Neuronal stem cell (in vitro differentiated cells): ENCODE data around the gene SELE.

Experiments used
- DNase-seq: peaks from one replicate; pipeline ENCODE4 v3.0.0-alpha.2; 2013; ENCODE audit warnings: low spot score
- H2AFZ ChIP-seq: one replicate; pipeline ENCODE4 v1.6.1; 2013; ENCODE audit warnings: mild to moderate bottlenecking, low read length, inconsistent platforms
- H2AK5ac ChIP-seq: 2 replicates; pipeline ENCODE4 v1.6.1; 2013; ENCODE audit warnings: low read depth, mild to moderate bottlenecking, inconsistent platforms, low read length, moderate library complexity, mixed read lengths
- H2BK120ac ChIP-seq: 2 replicates; pipeline ENCODE4 v1.6.1; 2013; ENCODE audit warnings: low read depth, mild to moderate bottlenecking, inconsistent platforms, low read length, moderate library complexity, mixed read lengths
- H2BK12ac ChIP-seq: one replicate; pipeline ENCODE4 v1.6.1; 2013; ENCODE audit warnings: low read length, inconsistent platforms
- H2BK15ac ChIP-seq: 2 replicates; pipeline ENCODE4 v1.6.1; 2013; ENCODE audit warnings: mild to moderate bottlenecking, low read length, inconsistent platforms, mixed read lengths
- H2BK5ac ChIP-seq: one replicate; pipeline ENCODE4 v1.6.1; 2013; ENCODE audit warnings: inconsistent platforms, mild to moderate bottlenecking, low read length, moderate library complexity
- H3K14ac ChIP-seq: one replicate; pipeline ENCODE4 v1.6.1; 2013; ENCODE audit warnings: low read length, inconsistent platforms
- H3K18ac ChIP-seq: 2 replicates; pipeline ENCODE4 v1.6.1; 2013; ENCODE audit warnings: low read length, inconsistent platforms
- H3K23ac ChIP-seq: 2 replicates; pipeline ENCODE4 v1.6.1; 2013; ENCODE audit warnings: low read depth, mild to moderate bottlenecking, mixed read lengths, low read length, inconsistent platforms; ENCODE audit not compliant: poor library complexity
- H3K27ac ChIP-seq: replicated peaks from 3 replicates; pipeline ENCODE4 v1.5.1; 2013; ENCODE audit warnings: low read length, inconsistent platforms
- H3K27me3 ChIP-seq, 3 experiments: 2 replicates each; pipeline ENCODE4 v1.6.1; 2013; ENCODE audit warnings: low read length in 3 of 3, mild to moderate bottlenecking in 2 of 3, inconsistent platforms in 1 of 3, low read depth in 1 of 3, mixed read lengths in 1 of 3, moderate library complexity in 1 of 3; ENCODE audit not compliant: control insufficient read depth in 3 of 3, insufficient read depth in 3 of 3
- H3K36me3 ChIP-seq, 2 donors: replicated peaks in 1 of 2; 2 replicates each; pipeline ENCODE4 v1.6.1; 2013; ENCODE audit warnings: low read length in 2 of 2; ENCODE audit not compliant: control insufficient read depth in 2 of 2, insufficient read depth in 2 of 2
- H3K4ac ChIP-seq: 2 replicates; pipeline ENCODE4 v1.6.1; 2013; ENCODE audit warnings: inconsistent platforms, mild to moderate bottlenecking, low read length, moderate library complexity
- H3K4me1 ChIP-seq, 2 donors: 1 replicate in 1 of 2; 2 replicates in 1 of 2; pipeline ENCODE4 v1.6.1; 2013; ENCODE audit warnings: low read length in 2 of 2, low read depth in 1 of 2; ENCODE audit not compliant: control insufficient read depth in 2 of 2, insufficient read depth in 1 of 2
- H3K4me2 ChIP-seq: one replicate; pipeline ENCODE4 v1.6.1; 2013; ENCODE audit warnings: mild to moderate bottlenecking, low read length, inconsistent platforms; ENCODE audit not compliant: insufficient read depth, poor library complexity, severe bottlenecking
- H3K4me3 ChIP-seq, 2 donors: 2 replicates each; pipeline ENCODE4 v1.5.1; 2013; ENCODE audit warnings: low read length in 2 of 2, mild to moderate bottlenecking in 2 of 2, inconsistent platforms in 1 of 2, moderate library complexity in 1 of 2
- H3K79me1 ChIP-seq: one replicate; pipeline ENCODE4 v1.6.1; 2013; ENCODE audit warnings: low read depth, mild to moderate bottlenecking, inconsistent platforms, low read length, moderate library complexity
- H3K9ac ChIP-seq: one replicate; pipeline ENCODE4 v1.6.1; 2013; ENCODE audit warnings: mild to moderate bottlenecking, low read depth, low read length, inconsistent platforms; ENCODE audit not compliant: poor library complexity
- H3K9me3 ChIP-seq, 2 donors: replicated peaks in 1 of 2; 2 replicates each; pipeline versions ENCODE3 to v1.6.1; 2013; ENCODE audit warnings: low read length in 2 of 2, mild to moderate bottlenecking in 2 of 2, inconsistent platforms in 1 of 2, low read depth in 1 of 2, mixed read lengths in 1 of 2, moderate library complexity in 1 of 2; ENCODE audit not compliant: control insufficient read depth in 2 of 2, insufficient read depth in 1 of 2
- H4K8ac ChIP-seq: one replicate; pipeline ENCODE4 v1.6.1; 2013; ENCODE audit warnings: low read depth, mild to moderate bottlenecking, inconsistent platforms, low read length, moderate library complexity
- H4K91ac ChIP-seq: one replicate; pipeline ENCODE4 v1.6.1; 2013; ENCODE audit warnings: low read length, low read depth, mild to moderate bottlenecking, inconsistent platforms; ENCODE audit not compliant: poor library complexity
- WGBS, 2 donors: extraction: QIAGEN DNeasy Blood & Tissue Kit; methylation state at CpG; one replicate each; pipeline ENCODE4 v1.1.7; 2013; ENCODE audit warnings: missing lambda C conversion rate in 2 of 2, mixed read lengths in 1 of 2; ENCODE audit not compliant: insufficient read length in 2 of 2, insufficient replicate concordance in 1 of 2; ENCODE audit errors: extremely low coverage in 2 of 2; 5-methylcytosine and 5-hydroxymethylcytosine counted together

SELE gene

DNA sequence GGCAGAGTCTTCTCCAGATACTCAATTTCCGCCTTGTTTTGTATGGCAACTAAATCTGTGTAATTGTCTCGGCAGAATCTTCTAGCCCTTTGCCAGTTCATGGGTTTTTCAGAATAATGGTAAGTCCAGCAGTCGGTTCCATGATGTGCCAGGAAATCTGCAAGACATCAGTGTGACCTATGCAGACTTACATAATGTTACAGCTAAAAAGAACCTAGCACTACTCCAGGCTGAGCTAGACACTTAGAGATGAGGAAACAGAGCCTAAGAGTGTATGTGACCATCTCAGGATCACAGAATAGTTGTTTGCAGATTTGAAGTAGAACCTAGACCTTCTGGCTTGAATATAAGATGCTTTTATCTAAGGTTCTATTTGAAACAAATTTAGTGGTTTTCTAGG is 25.2 kb downstream of the SELE start:
- no peak overlapping the region for H3K4me2 ChIP-seq
- no peaks in the 10 kb centered on the region for H3K79me1 ChIP-seq
- H3K9me3 ChIP-seq: no peaks in the 10 kb centered on the region
- no peak overlapping the region for H3K4ac ChIP-seq
- no peaks in the 10 kb centered on the region for H3K27me3 ChIP-seq
- H2AFZ ChIP-seq: no peak overlapping the region
- H3K4me1 ChIP-seq: peaks cover 0 to 1% of the 10 kb centered on the region in 2 donors
- H4K8ac ChIP-seq: no peak overlapping the region
- no peak overlapping the region for H3K18ac ChIP-seq
- WGBS, 2 donors: no CpG with 5 or more reads among the region's 3 CpGs
- no peak overlapping the region for H2AK5ac ChIP-seq
- DNase-seq: no peak
- H2BK120ac ChIP-seq: no peak overlapping the region
- no peak overlapping the region for H3K9ac ChIP-seq
- no peak overlapping the region for H2BK15ac ChIP-seq
- no peak overlapping the region for H3K4me3 ChIP-seq
- H3K23ac ChIP-seq: no peak overlapping the region
- no peak overlapping the region for H3K14ac ChIP-seq
- no peak overlapping the region for H3K27ac ChIP-seq
- H2BK12ac ChIP-seq: no peak overlapping the region
- H2BK5ac ChIP-seq: no peak overlapping the region
- no peaks in the 10 kb centered on the region for H3K36me3 ChIP-seq
- H4K91ac ChIP-seq: no peak overlapping the region

- Histone ChIP-seq H3K36me3 (no peaks in the 10 kb centered on the region), H3K18ac (no peak overlapping the region), H3K4me1 (peaks cover 0 to 1% of the 10 kb centered on the region in 2 donors), H2BK5ac (no peak overlapping the region), H3K27ac (no peak overlapping the region), H3K4me2 (no peak overlapping the region), H3K79me1 (no peaks in the 10 kb centered on the region), H4K91ac (no peak overlapping the region), H3K4ac (no peak overlapping the region), H3K9me3 (no peaks in the 10 kb centered on the region), H3K9ac (no peak overlapping the region), H3K14ac (no peak overlapping the region), H3K23ac (no peak overlapping the region), H3K4me3 (no peak overlapping the region), H2BK120ac (no peak overlapping the region), H4K8ac (no peak overlapping the region), H2BK12ac (no peak overlapping the region), H2AFZ (no peak overlapping the region), H2AK5ac (no peak overlapping the region), H3K27me3 (no peaks in the 10 kb centered on the region), H2BK15ac (no peak overlapping the region)
- DNase-seq: no peak
- WGBS, 2 donors: no CpG with 5 or more reads among the region's 9 CpGs
These were observed 25.8 kb downstream of the SELE start for GRCh38 chr1:169707912-169708604.

GRCh38 chr1:169704797-169705196 is 29.1 kb downstream of the SELE start:
- Histone ChIP-seq H3K18ac (no peak overlapping the region), H3K4me1 (no peaks in the 10 kb centered on the region), H3K23ac (no peak overlapping the region), H3K79me1 (no peaks in the 10 kb centered on the region), H3K36me3 (no peaks in the 10 kb centered on the region), H2AK5ac (no peak overlapping the region), H3K4me3 (no peak overlapping the region), H2BK5ac (no peak overlapping the region), H3K27me3 (peaks cover 0 to 3% (median 0%) of the 10 kb centered on the region in 3 experiments), H2BK12ac (no peak overlapping the region), H3K9ac (no peak overlapping the region), H3K4ac (no peak overlapping the region), H2AFZ (no peak overlapping the region), H2BK15ac (no peak overlapping the region), H3K9me3 (no peaks in the 10 kb centered on the region), H4K91ac (no peak overlapping the region), H4K8ac (no peak overlapping the region), H3K4me2 (no peak overlapping the region), H3K27ac (no peak overlapping the region), H3K14ac (no peak overlapping the region), H2BK120ac (no peak overlapping the region)
- DNase-seq: no peak
- WGBS, 2 donors: no CpG with 5 or more reads among the region's 2 CpGs

- H3K27ac ChIP-seq: no peak overlapping the region
- no peak for DNase-seq
- H3K4me3 ChIP-seq: no peak overlapping the region
- peaks cover 0 to 3% (median 0%) of the 10 kb centered on the region in 3 experiments for H3K27me3 ChIP-seq
- H3K36me3 ChIP-seq: no peaks in the 10 kb centered on the region
- no peaks in the 10 kb centered on the region for H3K9me3 ChIP-seq
- no CpG with 5 or more reads among the region's 2 CpGs for WGBS, 2 donors
- no peak overlapping the region for H2AFZ ChIP-seq
- no peak overlapping the region for H3K9ac ChIP-seq
- H3K4me2 ChIP-seq: no peak overlapping the region
- H2BK120ac ChIP-seq: no peak overlapping the region
- no peak overlapping the region for H4K91ac ChIP-seq
- H3K4ac ChIP-seq: no peak overlapping the region
- no peak overlapping the region for H3K23ac ChIP-seq
- no peak overlapping the region for H2BK12ac ChIP-seq
- H2AK5ac ChIP-seq: no peak overlapping the region
- no peaks in the 10 kb centered on the region for H3K79me1 ChIP-seq
- H3K4me1 ChIP-seq: no peaks in the 10 kb centered on the region
- no peak overlapping the region for H2BK15ac ChIP-seq
- H3K18ac ChIP-seq: no peak overlapping the region
- H4K8ac ChIP-seq: no peak overlapping the region
- no peak overlapping the region for H2BK5ac ChIP-seq
- no peak overlapping the region for H3K14ac ChIP-seq
These were observed 32.4 kb downstream of the SELE start for GRCh38 chr1:169701261-169702005.
